Femur (tissue), 1 donor: ENCODE measurements around the gene TGFA.

ENCODE experiments used
- DNase-seq: peaks from one replicate; pipeline ENCODE4 v3.0.0-alpha.2; 2017

The TGFA gene

GRCh38 chr2:70461981-70462876 is 91.4 kb downstream of the TGFA start:
- no peak for DNase-seq

- no peak for DNase-seq
Measured at GRCh38 chr2:70461414-70461813, 92.2 kb downstream of the TGFA start.

GRCh38 chr2:70460333-70460732 is 93.3 kb downstream of the TGFA start:
- no peak for DNase-seq

- DNase-seq = no peak
Measured at GRCh38 chr2:70458661-70459060, 95.0 kb downstream of the TGFA start.

- no peak for DNase-seq
Measured at GRCh38 chr2:70456585-70457495, 96.8 kb downstream of the TGFA start.

- DNase-seq = no peak
Measured at GRCh38 chr2:70454936-70455544, 98.6 kb downstream of the TGFA start.

- no peak for DNase-seq
Measured at GRCh38 chr2:70450641-70451250, 102.9 kb downstream of the TGFA start.

GRCh38 chr2:70448041-70448440 is 105.6 kb downstream of the TGFA start:
- no peak for DNase-seq

- no peak for DNase-seq
Measured at GRCh38 chr2:70443726-70444125, 109.9 kb downstream of the TGFA start.

GRCh38 chr2:70443078-70443465 is 110.6 kb downstream of the TGFA start:
- no peak for DNase-seq

GRCh38 chr2:70442301-70443077 is 111.1 kb downstream of the TGFA start:
- DNase-seq = no peak

GRCh38 chr2:70440621-70441020 is 113.0 kb downstream of the TGFA start:
- DNase-seq = no peak

GRCh38 chr2:70435138-70435537 is 118.5 kb downstream of the TGFA start:
- DNase-seq = no peak

GRCh38 chr2:70433315-70433714 is 120.3 kb downstream of the TGFA start:
- no peak for DNase-seq

- no peak for DNase-seq
Measured at GRCh38 chr2:70431716-70432347, 121.8 kb downstream of the TGFA start.

GRCh38 chr2:70426341-70426740 is 127.3 kb downstream of the TGFA start:
- no peak for DNase-seq

- DNase-seq = no peak
Measured at GRCh38 chr2:70425682-70426301, 127.8 kb downstream of the TGFA start.

- DNase-seq = no peak
Measured at GRCh38 chr2:70420740-70421139, 132.9 kb downstream of the TGFA start.

- no peak for DNase-seq
Measured at GRCh38 chr2:70420143-70420542, 133.5 kb downstream of the TGFA start.

GRCh38 chr2:70418514-70418913 is 135.1 kb downstream of the TGFA start:
- DNase-seq = no peak

- DNase-seq = no peak
Measured at GRCh38 chr2:70417011-70417410, 136.6 kb downstream of the TGFA start.
